ENCODE measurements around the gene MAD1L1. TPM values are rescaled to one million over a fixed set of nuclear protein-coding genes. Genes with fewer than 3 reads are reported as not detected.

Gene MAD1L1
- total and polyA plus RNA-seq, 2 of the 13 experiments (the other 11 are each of a cell fraction or from before 2014, with no cell fraction given), result 17.4 to 64.7 TPM

- TF ChIP-seq ZFP36L2 (CRISPR knock-in tag; IDR thresholded peaks at IDR 0.05) (no peak), ZKSCAN1 (IDR thresholded peaks at IDR 0.05; ENCODE audit: low read length) (no peak), CENPX (CRISPR knock-in tag; IDR thresholded peaks at IDR 0.05) (no peak), ZNF691 (CRISPR knock-in tag; IDR thresholded peaks at IDR 0.05; ENCODE audit: borderline replicate concordance, low read depth) (peak; percentile 26; the same call in 1 of the 2 replicates), ZNF513 (CRISPR knock-in tag; conservative IDR thresholded peaks at IDR 0.05) (no peak), TCF12 (IDR thresholded peaks at IDR 0.05) (no peak), TCF12 (CRISPR knock-in tag; IDR thresholded peaks at IDR 0.05) (0 out of 2 replicates have a peak, but pooled peaks have one; percentile 23), ZNF619 (CRISPR knock-in tag; IDR thresholded peaks at IDR 0.05) (no peak), NCOA2 (CRISPR knock-in tag; IDR thresholded peaks at IDR 0.05) (0 out of 2 replicates have a peak, but pooled peaks have one; percentile 17), ZNF235 (CRISPR knock-in tag; IDR thresholded peaks at IDR 0.05; ENCODE audit: borderline replicate concordance) (no peak), PRDM15 (CRISPR knock-in tag; IDR thresholded peaks at IDR 0.05) (no peak), KDM2A (CRISPR knock-in tag; IDR thresholded peaks at IDR 0.05; ENCODE audit: borderline replicate concordance, low read depth) (0 out of 2 replicates have a peak, but pooled peaks have one; percentile 28), GLI4 (CRISPR knock-in tag; IDR thresholded peaks at IDR 0.05; ENCODE audit: borderline replicate concordance) (no peak), RBAK (CRISPR knock-in tag; IDR thresholded peaks at IDR 0.05) (no peak), ESRRA (CRISPR knock-in tag; IDR thresholded peaks at IDR 0.05; ENCODE audit: low read depth) (0 out of 2 replicates have a peak, but pooled peaks have one; percentile 43)
Observed at GRCh38 chr7:2017914-2018568, 214.7 kb downstream of the MAD1L1 start (continued).

Measured in HepG2 (cell line).